Effector memory CD4-positive, alpha-beta T cell (primary cell): Measurements from ENCODE around the gene VCL.
A peak's percentile ranks its signal among the peaks of the same experiment; 100 is the strongest.

Source experiments
- DNase-seq, 3 donors: peaks; one replicate each; pipeline ENCODE4 v3.0.0-alpha.2; 2020
- H3K27ac ChIP-seq: 2 replicates; pipeline ENCODE4 v1.7.0; 2013; ENCODE audit warnings: mild to moderate bottlenecking, low read length, moderate library complexity; ENCODE audit not compliant: insufficient read depth, poor library complexity, severe bottlenecking
- H3K27me3 ChIP-seq: replicated peaks from 2 replicates; pipeline ENCODE4 v1.7.0; 2013; ENCODE audit warnings: mild to moderate bottlenecking, low read length; ENCODE audit not compliant: insufficient read depth, control insufficient read depth, poor library complexity, severe bottlenecking
- H3K36me3 ChIP-seq: 2 replicates; pipeline ENCODE4 v1.7.0; 2013; ENCODE audit warnings: mild to moderate bottlenecking, low read length, moderate library complexity; ENCODE audit not compliant: control insufficient read depth, insufficient read depth
- H3K4me1 ChIP-seq: 2 replicates; pipeline ENCODE4 v1.7.0; 2013; ENCODE audit warnings: low read length, mild to moderate bottlenecking; ENCODE audit not compliant: control insufficient read depth, insufficient read depth, poor library complexity, severe bottlenecking
- H3K4me3 ChIP-seq: 2 replicates; pipeline ENCODE4 v1.7.0; 2013; ENCODE audit warnings: low read length, low read depth, mild to moderate bottlenecking; ENCODE audit not compliant: insufficient read depth, poor library complexity, severe bottlenecking
- H3K9me3 ChIP-seq: 2 replicates; pipeline ENCODE4 v1.7.0; 2013; ENCODE audit warnings: mild to moderate bottlenecking, low read length, moderate library complexity; ENCODE audit not compliant: control insufficient read depth

The VCL gene

DNA sequence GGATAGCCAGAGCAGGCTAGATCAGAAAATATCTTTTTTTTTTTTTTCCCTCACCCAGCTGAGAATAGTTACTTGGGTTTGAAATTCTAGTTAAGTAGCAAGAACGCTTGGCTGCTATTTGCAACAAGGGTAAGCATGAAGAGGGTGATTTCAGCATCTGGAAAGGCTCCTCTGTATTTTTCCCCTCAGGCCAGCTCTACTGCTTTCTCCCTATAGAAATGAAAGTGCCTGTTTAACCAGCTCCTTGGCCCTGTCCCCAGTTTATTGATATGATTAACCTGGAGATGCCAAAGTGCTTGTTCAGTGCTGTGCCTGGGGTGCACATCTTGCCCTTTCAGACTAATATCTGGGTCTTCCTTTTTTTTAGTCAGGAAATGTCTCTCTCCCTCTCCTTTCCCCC lies 115.6 kb downstream of the VCL start:
- Histone ChIP-seq H3K36me3 (peaks cover 92% of the 10 kb centered on the region), H3K4me1 (no peaks in the 10 kb centered on the region), H3K27me3 (no peaks in the 10 kb centered on the region), H3K9me3 (no peaks in the 10 kb centered on the region), H3K4me3 (no peak overlapping the region), H3K27ac (no peak overlapping the region)
- no peak for DNase-seq

DNA sequence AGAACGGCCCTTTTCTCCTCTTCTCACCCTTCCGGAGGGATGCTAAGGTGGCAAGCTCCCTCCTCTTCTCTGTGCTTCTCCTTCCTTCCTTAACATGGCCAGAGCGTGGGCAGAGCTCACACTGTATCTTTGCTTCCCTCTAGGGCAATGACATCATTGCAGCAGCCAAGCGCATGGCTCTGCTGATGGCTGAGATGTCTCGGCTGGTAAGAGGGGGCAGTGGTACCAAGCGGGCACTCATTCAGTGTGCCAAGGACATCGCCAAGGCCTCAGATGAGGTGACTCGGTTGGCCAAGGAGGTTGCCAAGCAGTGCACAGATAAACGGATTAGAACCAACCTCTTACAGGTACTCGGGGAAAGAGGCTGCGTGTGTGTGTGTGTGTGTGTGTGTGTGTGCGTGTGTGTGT lies 116.1 kb downstream of the VCL start:
- DNase-seq, result no peak
- Histone ChIP-seq H3K4me1 (no peaks in the 10 kb centered on the region), H3K36me3 (peaks cover 93% of the 10 kb centered on the region), H3K9me3 (no peaks in the 10 kb centered on the region), H3K27me3 (no peaks in the 10 kb centered on the region), H3K4me3 (no peak overlapping the region), H3K27ac (no peak overlapping the region)

DNA sequence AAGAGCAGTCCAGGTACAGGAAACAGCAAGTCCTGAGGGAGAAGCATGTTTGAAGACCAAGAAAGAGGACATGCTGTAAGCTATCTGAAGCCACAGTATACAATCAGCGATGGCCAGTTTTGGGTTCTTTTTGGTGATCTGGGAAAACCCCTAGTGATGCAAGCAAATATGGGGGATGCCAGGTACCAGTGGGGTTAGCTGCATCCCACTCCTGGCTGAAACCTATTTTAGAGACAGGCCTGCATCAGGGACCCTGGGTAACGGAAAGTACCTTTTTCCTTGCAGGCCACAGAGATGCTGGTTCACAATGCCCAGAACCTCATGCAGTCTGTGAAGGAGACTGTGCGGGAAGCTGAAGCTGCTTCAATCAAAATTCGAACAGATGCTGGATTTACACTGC lies 119.8 kb downstream of the VCL start:
- DNase-seq, result no peak
- no peak overlapping the region for H3K27ac ChIP-seq
- H3K27me3 ChIP-seq, result no peaks in the 10 kb centered on the region
- H3K4me3 ChIP-seq, result no peak overlapping the region
- peaks cover 74% of the 10 kb centered on the region for H3K36me3 ChIP-seq
- no peaks in the 10 kb centered on the region for H3K4me1 ChIP-seq
- H3K9me3 ChIP-seq, result no peaks in the 10 kb centered on the region

DNA sequence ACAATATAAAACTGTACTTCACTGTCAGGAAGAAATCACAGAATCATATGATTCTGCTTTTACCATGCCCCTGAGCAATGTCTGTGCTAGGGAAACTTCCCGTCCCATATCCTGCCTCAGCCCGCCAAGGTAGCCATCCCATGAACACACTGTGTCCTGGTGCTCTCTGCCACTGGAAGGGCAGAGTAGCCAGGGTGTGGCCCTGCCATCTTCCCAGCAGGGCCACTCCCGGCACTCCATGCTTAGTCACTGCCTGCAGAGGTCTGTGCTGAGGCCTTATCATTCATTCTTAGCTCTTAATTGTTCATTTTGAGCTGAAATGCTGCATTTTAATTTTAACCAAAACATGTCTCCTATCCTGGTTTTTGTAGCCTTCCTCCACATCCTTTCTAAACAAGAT lies 120.9 kb downstream of the VCL start:
- Histone ChIP-seq H3K4me3 (no peak overlapping the region), H3K4me1 (no peaks in the 10 kb centered on the region), H3K36me3 (peaks cover 74% of the 10 kb centered on the region), H3K27ac (peak overlapping the region; percentile 8), H3K9me3 (no peaks in the 10 kb centered on the region), H3K27me3 (no peaks in the 10 kb centered on the region)
- no peak for DNase-seq

DNA sequence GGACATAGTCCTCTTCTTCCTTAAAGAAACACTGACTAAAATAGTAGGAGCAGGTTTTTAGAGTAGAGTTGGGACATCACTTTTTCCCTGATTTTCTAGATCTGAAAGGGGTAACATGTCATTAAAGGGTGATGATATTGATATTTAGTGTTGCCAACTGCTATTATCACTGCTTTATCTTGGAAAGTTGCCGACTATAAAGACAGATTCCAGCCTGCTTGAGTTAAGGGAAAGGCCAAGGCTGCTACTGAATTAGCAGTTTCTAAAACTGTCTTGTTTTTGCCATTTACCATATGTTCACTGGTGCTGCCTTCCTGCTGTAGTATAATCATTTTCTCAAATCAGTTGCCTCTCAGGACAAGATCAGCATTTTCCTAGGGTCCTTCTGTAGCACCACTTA lies 123.0 kb downstream of the VCL start:
- Histone ChIP-seq H3K36me3 (peaks cover 75% of the 10 kb centered on the region), H3K27me3 (no peaks in the 10 kb centered on the region), H3K4me3 (no peak overlapping the region), H3K9me3 (no peaks in the 10 kb centered on the region), H3K27ac (no peak overlapping the region), H3K4me1 (no peaks in the 10 kb centered on the region)
- no peak for DNase-seq

DNA sequence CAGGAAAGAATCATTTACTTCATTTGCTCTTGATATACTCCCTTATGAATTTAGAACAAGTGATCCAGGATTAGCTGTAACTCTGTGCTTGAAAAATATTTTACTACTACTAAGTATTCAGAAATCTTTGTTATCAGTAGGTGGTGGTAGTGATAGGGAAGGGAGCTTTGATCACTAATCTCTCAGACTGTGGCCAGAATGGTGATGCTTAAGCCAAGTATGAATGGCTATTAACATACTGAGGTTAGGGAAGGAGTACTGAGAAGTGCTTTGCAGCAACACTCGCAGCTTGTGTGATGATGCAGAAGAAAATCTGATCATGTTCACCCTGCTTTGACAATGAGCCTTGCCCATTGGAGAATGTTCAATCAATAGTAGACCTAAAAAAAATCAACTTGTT lies 123.5 kb downstream of the VCL start:
- Histone ChIP-seq H3K4me3 (no peak overlapping the region), H3K4me1 (no peaks in the 10 kb centered on the region), H3K9me3 (no peaks in the 10 kb centered on the region), H3K27ac (no peak overlapping the region), H3K36me3 (peaks cover 75% of the 10 kb centered on the region), H3K27me3 (no peaks in the 10 kb centered on the region)
- DNase-seq, result no peak

DNA sequence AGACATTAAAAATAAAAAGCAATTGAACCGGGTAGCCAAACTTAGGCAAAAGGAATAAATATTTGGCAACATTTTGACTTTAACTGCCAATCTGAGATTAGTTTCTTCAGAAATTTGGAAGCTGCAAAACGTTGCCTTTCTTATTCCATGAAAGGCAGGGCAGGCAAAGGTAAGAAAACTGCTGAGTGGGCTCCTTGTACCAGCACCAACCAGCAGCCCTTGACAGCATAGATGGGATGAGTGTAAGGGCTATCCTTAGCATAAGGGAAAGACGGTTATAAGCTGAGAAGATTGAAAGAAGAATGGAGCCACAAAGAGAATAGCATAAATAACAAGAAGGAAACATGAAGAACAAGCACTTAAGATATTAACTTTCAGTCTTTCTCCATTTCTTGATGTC lies 124.1 kb downstream of the VCL start:
- Histone ChIP-seq H3K4me1 (no peaks in the 10 kb centered on the region), H3K27ac (no peak overlapping the region), H3K9me3 (no peaks in the 10 kb centered on the region), H3K4me3 (no peak overlapping the region), H3K36me3 (peaks cover 77% of the 10 kb centered on the region), H3K27me3 (no peaks in the 10 kb centered on the region)
- no peak for DNase-seq

DNA sequence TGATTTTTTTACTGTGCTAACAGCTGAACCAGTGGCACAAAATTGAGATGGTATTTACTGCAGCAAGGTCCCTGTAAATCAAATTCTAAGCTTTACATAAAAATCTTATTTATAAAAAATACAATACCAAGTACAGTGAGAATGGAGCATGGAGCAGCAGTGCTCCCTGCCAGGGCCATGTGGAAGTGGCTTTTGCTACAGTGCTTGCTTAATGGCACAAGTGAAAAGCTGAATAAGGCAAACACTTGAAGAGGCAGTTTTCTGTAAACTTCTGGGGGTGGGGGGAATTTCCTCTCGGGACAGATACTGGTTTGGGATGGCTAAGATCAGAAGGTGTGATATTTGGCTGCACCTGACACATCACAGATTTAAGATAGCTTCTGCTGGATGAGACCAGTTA lies 125.2 kb downstream of the VCL start:
- Histone ChIP-seq H3K9me3 (no peaks in the 10 kb centered on the region), H3K36me3 (peaks cover 73% of the 10 kb centered on the region), H3K27ac (no peak overlapping the region), H3K27me3 (no peaks in the 10 kb centered on the region), H3K4me1 (no peaks in the 10 kb centered on the region), H3K4me3 (no peak overlapping the region)
- DNase-seq, result no peak

DNA sequence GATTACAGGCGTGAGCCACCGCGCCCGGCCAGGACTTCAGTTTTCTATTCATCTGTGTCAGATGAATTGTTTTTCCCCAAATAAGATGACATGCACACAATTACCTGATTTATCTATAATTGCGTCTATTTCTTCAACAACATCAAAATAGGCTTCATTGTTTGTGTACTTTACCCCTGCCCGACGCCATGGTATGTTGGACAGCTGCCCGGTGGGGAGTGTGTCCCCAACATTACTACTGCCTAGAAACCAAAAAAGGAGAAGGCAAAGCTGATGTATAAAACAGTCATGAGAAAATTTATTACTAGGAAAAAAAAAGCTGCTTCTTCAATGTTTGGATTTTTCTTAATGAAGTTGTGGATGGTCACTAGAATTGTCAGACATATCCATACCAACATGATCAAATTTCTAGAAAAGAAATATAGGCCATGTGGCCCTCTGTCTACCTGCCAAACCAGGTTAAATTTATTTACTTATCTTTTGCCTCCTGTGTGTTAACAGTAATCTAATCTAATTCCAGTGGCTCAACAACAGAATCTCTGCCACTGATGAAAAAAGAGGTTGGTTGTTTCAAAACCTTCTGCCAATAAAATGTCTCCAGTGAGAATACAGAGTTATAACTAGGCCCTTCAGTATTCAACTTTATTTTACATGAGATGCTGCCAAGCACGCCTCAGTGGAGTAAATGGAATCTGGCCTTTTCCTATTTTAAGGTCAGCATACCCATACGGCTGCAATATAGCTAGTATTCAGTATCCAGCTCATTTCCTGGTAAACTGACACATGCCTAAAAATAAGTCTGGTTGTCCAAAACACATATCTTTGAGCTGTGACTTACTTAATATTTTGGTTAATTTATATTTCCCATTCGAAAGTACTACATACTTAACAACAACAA lies 136.3 kb downstream of the VCL start:
- H3K27me3 ChIP-seq, result no peaks in the 10 kb centered on the region
- DNase-seq, result no peak
- H3K27ac ChIP-seq, result no peak overlapping the region
- no peaks in the 10 kb centered on the region for H3K4me1 ChIP-seq
- H3K36me3 ChIP-seq, result peaks cover 53% of the 10 kb centered on the region
- no peak overlapping the region for H3K4me3 ChIP-seq
- no peaks in the 10 kb centered on the region for H3K9me3 ChIP-seq

DNA sequence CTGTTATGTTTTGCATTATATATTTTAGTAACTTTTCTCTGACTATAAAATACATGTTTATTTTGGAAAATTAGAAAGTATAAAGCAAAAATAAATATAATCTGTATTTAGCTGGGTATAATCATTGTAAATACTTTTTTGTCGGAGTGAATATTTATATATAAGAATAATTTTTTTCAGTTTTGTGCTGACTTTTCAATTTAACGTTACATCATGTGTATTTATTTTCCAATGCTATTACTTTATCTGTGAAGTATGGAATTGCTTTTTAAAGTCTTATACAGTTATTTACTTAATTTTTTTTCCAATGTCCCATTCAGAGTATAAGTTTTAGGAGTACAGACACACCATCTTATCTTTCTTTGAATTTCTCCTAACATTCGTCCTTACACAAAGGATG lies 137.5 kb downstream of the VCL start:
- H3K4me1 ChIP-seq, result no peaks in the 10 kb centered on the region
- no peaks in the 10 kb centered on the region for H3K9me3 ChIP-seq
- H3K36me3 ChIP-seq, result peaks cover 46% of the 10 kb centered on the region
- H3K27me3 ChIP-seq, result no peaks in the 10 kb centered on the region
- no peak for DNase-seq
- H3K4me3 ChIP-seq, result no peak overlapping the region
- H3K27ac ChIP-seq, result no peak overlapping the region
